ENCODE data around the gene ARID1B. TPM values are rescaled to one million over a fixed set of nuclear protein-coding genes. Genes with fewer than 3 reads are reported as not detected.
A peak's percentile ranks its signal among the peaks of the same experiment; 100 is the strongest.

Gene ARID1B
- total RNA-seq, 1 experiment from 2014 or later, result 86.3 TPM

- H3K9me3 ChIP-seq (ENCODE audit: low read depth, low read length, poor library complexity, severe bottlenecking), result no peaks in the 10 kb centered on the region
- POLR2A ChIA-PET (ENCODE audit: low non-redundant PET), result no interaction called here
- H3K36me3 ChIP-seq (ENCODE audit: insufficient read depth, low read length, poor library complexity, severe bottlenecking), result no peaks in the 10 kb centered on the region
- intact Hi-C loops (cut with micrococcal nuclease; ENCODE audit: unreplicated experiment), result no loop called here
- H3K27ac ChIP-seq (ENCODE audit: low read depth, low read length, poor library complexity, severe bottlenecking), result no peak overlapping the region
- CTCF ChIA-PET, result interaction anchor here (0.6 kb wide), 1 partner anchor 27 kb away, joined by 3 read pairs; no protein-coding TSS in a partner anchor
- H3K27me3 ChIP-seq (replicated peaks; ENCODE audit: insufficient read depth, low read depth, low read length, poor library complexity), result no peaks in the 10 kb centered on the region
- BruUV-seq (replicated peaks), result no TSS peak
- TF ChIP-seq EZH2 (IDR thresholded peaks at IDR 0.05; ENCODE audit: borderline replicate concordance, low read depth, low read length, poor library complexity, severe bottlenecking), result no peak
- TF ChIP-seq CTCF (conservative IDR thresholded peaks at IDR 0.05; ENCODE audit: low read depth, low read length), result no peak
- no peak overlapping the region for H3K4me3 ChIP-seq (ENCODE audit: low read depth, low read length, poor library complexity, severe bottlenecking)
- peak; percentile 20 for DNase-seq (ENCODE audit: low spot score)
- H3K4me1 ChIP-seq (ENCODE audit: insufficient read depth, low read length, poor library complexity, severe bottlenecking), result peaks cover 18% of the 10 kb centered on the region
Observed at GRCh38 chr6:156963712-156964700, 186.8 kb downstream of the ARID1B start.

DNA sequence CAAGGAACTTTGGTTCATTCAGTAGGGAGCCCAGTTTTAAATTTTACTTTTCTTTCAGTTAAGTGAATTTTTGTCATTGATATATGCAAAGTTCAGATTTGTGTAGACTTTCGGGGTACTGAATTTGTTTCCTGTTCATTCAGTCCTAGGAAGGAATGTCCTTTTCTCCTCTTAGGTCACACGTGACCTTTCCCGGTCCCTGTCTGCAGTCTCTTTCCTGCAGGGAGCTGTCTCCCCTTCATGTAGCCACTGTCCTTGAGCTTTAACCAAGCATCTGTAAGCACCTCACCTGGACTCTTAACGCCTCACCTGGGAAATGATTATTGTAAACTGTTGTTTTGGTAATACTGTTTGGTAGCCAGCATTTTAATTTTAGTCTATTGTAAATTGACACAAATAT lies 190.7 kb downstream of the ARID1B start:
- no peak for DNase-seq (ENCODE audit: low spot score)
- no TSS peak for BruUV-seq (replicated peaks)
- Histone ChIP-seq H3K27me3 (replicated peaks; ENCODE audit: insufficient read depth, low read depth, low read length, poor library complexity) (no peaks in the 10 kb centered on the region), H3K4me3 (ENCODE audit: low read depth, low read length, poor library complexity, severe bottlenecking) (no peak overlapping the region), H3K9me3 (ENCODE audit: low read depth, low read length, poor library complexity, severe bottlenecking) (no peaks in the 10 kb centered on the region), H3K36me3 (ENCODE audit: insufficient read depth, low read length, poor library complexity, severe bottlenecking) (no peaks in the 10 kb centered on the region), H3K27ac (ENCODE audit: low read depth, low read length, poor library complexity, severe bottlenecking) (no peak overlapping the region), H3K4me1 (ENCODE audit: insufficient read depth, low read length, poor library complexity, severe bottlenecking) (peaks cover 18% of the 10 kb centered on the region)
- ChIA-PET POLR2A (ENCODE audit: low non-redundant PET) (no interaction called here), CTCF (no interaction called here)
- intact Hi-C loops (cut with micrococcal nuclease; ENCODE audit: unreplicated experiment), result no loop called here
- TF ChIP-seq EZH2 (IDR thresholded peaks at IDR 0.05; ENCODE audit: borderline replicate concordance, low read depth, low read length, poor library complexity, severe bottlenecking), result no peak
- no peak for TF ChIP-seq CTCF (conservative IDR thresholded peaks at IDR 0.05; ENCODE audit: low read depth, low read length)

- no peak for TF ChIP-seq CTCF (conservative IDR thresholded peaks at IDR 0.05; ENCODE audit: low read depth, low read length)
- no peak for TF ChIP-seq EZH2 (IDR thresholded peaks at IDR 0.05; ENCODE audit: borderline replicate concordance, low read depth, low read length, poor library complexity, severe bottlenecking)
- CTCF ChIA-PET, result no interaction called here
- intact Hi-C loops (cut with micrococcal nuclease; ENCODE audit: unreplicated experiment), result no loop called here
Observed at GRCh38 chr6:156969233-156969632, 192.1 kb downstream of the ARID1B start.

More at GRCh38 chr6:156969233-156969632, 192.1 kb downstream of the ARID1B start:
- no peak overlapping the region for H3K27ac ChIP-seq (ENCODE audit: low read depth, low read length, poor library complexity, severe bottlenecking)
- BruUV-seq (replicated peaks), result no TSS peak
- H3K27me3 ChIP-seq (replicated peaks; ENCODE audit: insufficient read depth, low read depth, low read length, poor library complexity), result no peaks in the 10 kb centered on the region
- no peak overlapping the region for H3K4me3 ChIP-seq (ENCODE audit: low read depth, low read length, poor library complexity, severe bottlenecking)
- no peak for DNase-seq (ENCODE audit: low spot score)
- H3K36me3 ChIP-seq (ENCODE audit: insufficient read depth, low read length, poor library complexity, severe bottlenecking), result no peaks in the 10 kb centered on the region
- H3K4me1 ChIP-seq (ENCODE audit: insufficient read depth, low read length, poor library complexity, severe bottlenecking), result peaks cover 8% of the 10 kb centered on the region
- H3K9me3 ChIP-seq (ENCODE audit: low read depth, low read length, poor library complexity, severe bottlenecking), result no peaks in the 10 kb centered on the region
- POLR2A ChIA-PET (ENCODE audit: low non-redundant PET), result no interaction called here
